ENCODE data around the gene CA5A.

DNA sequence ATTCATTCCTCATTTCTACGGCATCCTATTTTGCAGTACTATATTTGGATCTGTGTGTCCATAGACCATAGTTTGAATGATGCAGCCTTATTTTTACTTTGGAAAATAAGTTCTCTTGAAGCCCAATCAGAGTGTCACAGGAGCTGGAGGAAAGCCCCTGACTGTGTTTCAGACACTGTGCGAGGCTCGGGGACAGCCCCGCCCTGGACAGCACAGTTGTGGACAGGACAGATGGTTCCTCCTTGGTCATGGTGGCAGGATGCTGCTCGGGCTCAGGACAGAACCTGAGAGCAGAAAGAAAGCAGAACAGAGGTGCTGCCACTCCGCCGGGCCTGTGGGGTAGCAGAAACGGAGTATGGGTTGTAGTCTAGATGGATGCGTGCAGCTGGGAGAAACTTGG lies 37.8 kb upstream of the CA5A start:
- TF ChIP-seq POLR2A (IDR thresholded peaks at IDR 0.05): no peak
- TF ChIP-seq, protein P1, sequence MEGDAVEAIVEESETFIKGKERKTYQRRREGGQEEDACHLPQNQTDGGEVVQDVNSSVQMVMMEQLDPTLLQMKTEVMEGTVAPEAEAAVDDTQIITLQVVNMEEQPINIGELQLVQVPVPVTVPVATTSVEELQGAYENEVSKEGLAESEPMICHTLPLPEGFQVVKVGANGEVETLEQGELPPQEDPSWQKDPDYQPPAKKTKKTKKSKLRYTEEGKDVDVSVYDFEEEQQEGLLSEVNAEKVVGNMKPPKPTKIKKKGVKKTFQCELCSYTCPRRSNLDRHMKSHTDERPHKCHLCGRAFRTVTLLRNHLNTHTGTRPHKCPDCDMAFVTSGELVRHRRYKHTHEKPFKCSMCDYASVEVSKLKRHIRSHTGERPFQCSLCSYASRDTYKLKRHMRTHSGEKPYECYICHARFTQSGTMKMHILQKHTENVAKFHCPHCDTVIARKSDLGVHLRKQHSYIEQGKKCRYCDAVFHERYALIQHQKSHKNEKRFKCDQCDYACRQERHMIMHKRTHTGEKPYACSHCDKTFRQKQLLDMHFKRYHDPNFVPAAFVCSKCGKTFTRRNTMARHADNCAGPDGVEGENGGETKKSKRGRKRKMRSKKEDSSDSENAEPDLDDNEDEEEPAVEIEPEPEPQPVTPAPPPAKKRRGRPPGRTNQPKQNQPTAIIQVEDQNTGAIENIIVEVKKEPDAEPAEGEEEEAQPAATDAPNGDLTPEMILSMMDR (IDR thresholded peaks at IDR 0.05): no peak

Data from sigmoid colon (tissue), 3 donors.